IMR-90 (cell line): ENCODE results near the gene BRD1. TPM values are rescaled to one million over a fixed set of nuclear protein-coding genes. Genes with fewer than 3 reads are reported as not detected.

Source experiments
- ATAC-seq: fragments of 200-7000 bp; cut with Tn5 transposase; 2 replicates; pipeline ENCODE4 v1.9.1; 2020; ENCODE audit warnings: low read depth, mild to moderate bottlenecking, moderate library complexity
- BruUV-seq: library from RNA; stranded (reverse); fragments of 400-500 nt; replicated peaks from 2 replicates; lab custom pipeline; 2021; lab: Mats Ljungman, UMichigan
- CTCF ChIA-PET: fragments of 300-600 bp; formaldehyde crosslinking; extraction: SDS; loops from one replicate; lab custom pipeline; 2021; ENCODE audit warnings: antibody characterized with exemption; lab: Yijun Ruan, JAX
- POLR2A ChIA-PET: fragments of 300-600 bp; sonication (Branson Sonifier 250); formaldehyde crosslinking; loops from one replicate; lab custom pipeline; 2022; ENCODE audit warnings: antibody characterized with exemption; ENCODE audit not compliant: unreplicated experiment; lab: Charles Lee
- DNase-seq: peaks from one replicate; pipeline ENCODE4 v3.0.0; 2013
- H2AFZ ChIP-seq: replicated peaks from 2 replicates; pipeline ENCODE3; 2013; ENCODE audit warnings: low read length, mild to moderate bottlenecking; ENCODE audit not compliant: poor library complexity
- H2AK5ac ChIP-seq: 2 replicates; pipeline ENCODE4 v1.6.1; 2013; ENCODE audit warnings: low read depth, low read length, inconsistent platforms
- H2AK9ac ChIP-seq: replicated peaks from 2 replicates; pipeline ENCODE3; 2013; ENCODE audit warnings: mild to moderate bottlenecking, low read depth, low read length, moderate library complexity; ENCODE audit not compliant: poor library complexity
- H2BK120ac ChIP-seq: 2 replicates; pipeline ENCODE4 v1.6.1; 2013; ENCODE audit warnings: low read depth, low read length, inconsistent platforms
- H2BK15ac ChIP-seq: 3 replicates; pipeline ENCODE4 v1.6.1; 2013; ENCODE audit warnings: low read depth, low read length, inconsistent platforms
- H2BK20ac ChIP-seq: 2 replicates; pipeline ENCODE4 v1.6.1; 2013; ENCODE audit warnings: low read depth, mild to moderate bottlenecking, inconsistent platforms, low read length, moderate library complexity
- H2BK5ac ChIP-seq: 2 replicates; pipeline ENCODE4 v1.6.1; 2013; ENCODE audit warnings: mild to moderate bottlenecking, low read depth, low read length, inconsistent platforms; ENCODE audit not compliant: poor library complexity, severe bottlenecking
- H3K14ac ChIP-seq: replicated peaks from 2 replicates; pipeline ENCODE4 v1.6.1; 2013; ENCODE audit warnings: low read depth, low read length, inconsistent platforms
- H3K18ac ChIP-seq: 2 replicates; pipeline ENCODE4 v1.6.1; 2013; ENCODE audit warnings: low read depth, low read length, control low read depth
- H3K23ac ChIP-seq: 2 replicates; pipeline ENCODE4 v1.6.1; 2013; ENCODE audit warnings: low read depth, low read length, inconsistent platforms
- H3K27ac ChIP-seq: 2 replicates; pipeline ENCODE4 v1.5.1; 2013; ENCODE audit warnings: mild to moderate bottlenecking, control low read depth, low read length; ENCODE audit not compliant: insufficient read depth
- H3K27me3 ChIP-seq: 2 replicates; pipeline ENCODE4 v1.6.1; 2013; ENCODE audit warnings: low read length; ENCODE audit not compliant: control insufficient read depth, insufficient read depth
- H3K36me3 ChIP-seq: 2 replicates; pipeline ENCODE4 v1.6.1; 2013; ENCODE audit warnings: low read length, mixed read lengths; ENCODE audit not compliant: control insufficient read depth, insufficient read depth
- H3K4ac ChIP-seq: 2 replicates; pipeline ENCODE4 v1.6.1; 2013; ENCODE audit warnings: low read depth, low read length, inconsistent platforms
- H3K4me1 ChIP-seq: 2 replicates; pipeline ENCODE4 v1.6.1; 2013; ENCODE audit warnings: low read length, mixed read lengths; ENCODE audit not compliant: control insufficient read depth, insufficient read depth
- H3K4me2 ChIP-seq: 2 replicates; pipeline ENCODE4 v1.6.1; 2013; ENCODE audit warnings: low read depth, mild to moderate bottlenecking, control low read depth, low read length, moderate library complexity
- H3K4me3 ChIP-seq: 2 replicates; pipeline ENCODE4 v1.5.1; 2013; ENCODE audit warnings: low read depth, mild to moderate bottlenecking, control low read depth, low read length, moderate library complexity; ENCODE audit not compliant: insufficient read depth
- H3K56ac ChIP-seq: 2 replicates; pipeline ENCODE4 v1.6.1; 2013; ENCODE audit warnings: low read length, inconsistent platforms; ENCODE audit not compliant: insufficient read depth; ENCODE audit errors: extremely low read depth
- H3K79me1 ChIP-seq, 2 experiments: 2 replicates each; pipeline ENCODE4 v1.6.1; 2013; ENCODE audit warnings: low read length in 2 of 2, inconsistent platforms in 1 of 2, low read depth in 1 of 2
- H3K9ac ChIP-seq: 2 replicates; pipeline ENCODE4 v1.6.1; 2013; ENCODE audit warnings: low read depth, low read length, control low read depth
- H3K9me1 ChIP-seq: 2 replicates; pipeline ENCODE4 v1.6.1; 2013; ENCODE audit warnings: low read length, inconsistent platforms; ENCODE audit not compliant: insufficient read depth
- H3K9me3 ChIP-seq: 2 replicates; pipeline ENCODE4 v1.6.1; 2013; ENCODE audit warnings: low read length; ENCODE audit not compliant: control insufficient read depth, insufficient read depth
- H4K20me1 ChIP-seq: 2 replicates; pipeline ENCODE4 v1.6.1; 2013; ENCODE audit warnings: low read length, inconsistent platforms; ENCODE audit not compliant: insufficient read depth
- H4K5ac ChIP-seq: 2 replicates; pipeline ENCODE4 v1.6.1; 2013; ENCODE audit warnings: mild to moderate bottlenecking, low read depth, low read length, control low read depth
- H4K8ac ChIP-seq, 2 experiments: 2 replicates each; pipeline ENCODE4 v1.6.1; 2013; ENCODE audit warnings: low read depth in 2 of 2, low read length in 2 of 2, control low read depth in 1 of 2, inconsistent platforms in 1 of 2
- H4K91ac ChIP-seq: 2 replicates; pipeline ENCODE4 v1.6.1; 2013; ENCODE audit warnings: low read depth, low read length, inconsistent platforms; ENCODE audit not compliant: insufficient read depth
- BHLHE40 ChIP-seq: fragments of 150-350 bp; IDR thresholded peaks from 2 replicates; pipeline ENCODE4 v1.6.1; 2016; ENCODE audit warnings: mild to moderate bottlenecking, low read depth, low read length
- CHD1 ChIP-seq: IDR thresholded peaks from 2 replicates; pipeline ENCODE4 v1.6.1; 2012; ENCODE audit warnings: low read depth, low read length, improper control_type of control experiment
- FOS ChIP-seq: fragments of 150-350 bp; IDR thresholded peaks from 2 replicates; pipeline ENCODE4 v1.6.1; 2016; ENCODE audit warnings: low read depth, low read length
- MAFK ChIP-seq: IDR thresholded peaks from 2 replicates; pipeline ENCODE4 v1.6.1; 2012; ENCODE audit warnings: low read depth, low read length, improper control_type of control experiment
- MAZ ChIP-seq: IDR thresholded peaks from 2 replicates; pipeline ENCODE4 v1.6.1; 2012; ENCODE audit warnings: low read depth, mild to moderate bottlenecking, low read length, improper control_type of control experiment, moderate library complexity, borderline replicate concordance
- MXI1 ChIP-seq: IDR thresholded peaks from 2 replicates; pipeline ENCODE4 v1.6.1; 2012; ENCODE audit warnings: low read depth, mild to moderate bottlenecking, low read length, moderate library complexity, borderline replicate concordance
- NFE2L2 ChIP-seq: fragments of 150-350 bp; IDR thresholded peaks from 2 replicates; pipeline ENCODE4 v1.6.1; 2016; ENCODE audit warnings: low read depth, mild to moderate bottlenecking, low read length
- POLR2A ChIP-seq: IDR thresholded peaks from 2 replicates; pipeline ENCODE4 v1.6.1; 2012; ENCODE audit warnings: mild to moderate bottlenecking, low read depth, low read length
- RAD21 ChIP-seq: IDR thresholded peaks from 2 replicates; pipeline ENCODE4 v1.6.1; 2012; ENCODE audit warnings: low read length, improper control_type of control experiment
- RCOR1 ChIP-seq: IDR thresholded peaks from 2 replicates; pipeline ENCODE4 v1.6.1; 2012; ENCODE audit warnings: mild to moderate bottlenecking, low read length, improper control_type of control experiment; ENCODE audit not compliant: insufficient replicate concordance
- RFX5 ChIP-seq: IDR thresholded peaks from 2 replicates; pipeline ENCODE4 v1.8.0; 2012; ENCODE audit warnings: low read depth, mild to moderate bottlenecking, low read length, moderate library complexity
- SMC3 ChIP-seq: fragments of 150-350 bp; IDR thresholded peaks from 2 replicates; pipeline ENCODE4 v1.6.1; 2016; ENCODE audit warnings: low read depth, mild to moderate bottlenecking, antibody characterized with exemption, low read length, moderate library complexity
- WGBS, 2 experiments: methylation state at CpG; one replicate each; pipeline versions ENCODE4 v1.1.5 to v1.1.7; 2013; ENCODE audit warnings: missing lambda C conversion rate in 2 of 2; ENCODE audit not compliant: insufficient read length in 1 of 2; ENCODE audit errors: extremely low coverage in 2 of 2; 5-methylcytosine and 5-hydroxymethylcytosine counted together
- dilution Hi-C: fragments of 300-500 bp; cut with HindIII; formaldehyde crosslinking; loops from one replicate; pipeline ENCODE4 v1.14.3; 2018; ENCODE audit warnings: low sequenced_read_pairs; ENCODE audit not compliant: unreplicated experiment
- in situ Hi-C: fragments of 300-500 bp; cut with MboI; formaldehyde crosslinking; loops from 3 replicates; pipeline ENCODE4 v1.14.3; 2019; ENCODE audit warnings: low sequenced_read_pairs, inconsistent platforms, mixed read lengths
- intact Hi-C: fragments of 100-400 bp; cut with micrococcal nuclease; formaldehyde crosslinking; loops from 2 replicates; pipeline ENCODE4 v1.10.0; 2022
- polyA plus RNA-seq, 3 experiments: library from polyadenylated mRNA; depleted of rRNA; stranded (reverse); fragments of >200 nt; gene quantifications; 2 replicates each; pipeline ENCODE4 v1.2.3, GENCODE V29; 2012; ENCODE audit warnings: low replicate concordance in 1 of 3
- total RNA-seq: library from RNA; depleted of rRNA; stranded (reverse); fragments of >200 nt; gene quantifications from 2 replicates; pipeline ENCODE4 v1.2.3, GENCODE V29; 2012
- TF ChIP-seq, protein P1 (sequence below): conservative IDR thresholded peaks from 2 replicates; pipeline ENCODE4 v1.5.1; 2012; ENCODE audit warnings: mild to moderate bottlenecking, low read depth, low read length, improper control_type of control experiment
- TF ChIP-seq, protein P2 (sequence below): fragments of 150-350 bp; IDR thresholded peaks from 2 replicates; pipeline ENCODE4 v1.6.1; 2017; ENCODE audit warnings: mild to moderate bottlenecking, antibody characterized with exemption, low read length, low read depth
- TF ChIP-seq, protein P3 (sequence below): fragments of 150-350 bp; IDR thresholded peaks from 2 replicates; pipeline ENCODE4 v1.6.1; 2016; ENCODE audit warnings: low read depth, mild to moderate bottlenecking, low read length, moderate library complexity, borderline replicate concordance

The BRD1 gene
- total and polyA plus RNA-seq, 2 of the 4 experiments (the other 2 are of a cell fraction): 10.0 to 10.6 TPM

DNA sequence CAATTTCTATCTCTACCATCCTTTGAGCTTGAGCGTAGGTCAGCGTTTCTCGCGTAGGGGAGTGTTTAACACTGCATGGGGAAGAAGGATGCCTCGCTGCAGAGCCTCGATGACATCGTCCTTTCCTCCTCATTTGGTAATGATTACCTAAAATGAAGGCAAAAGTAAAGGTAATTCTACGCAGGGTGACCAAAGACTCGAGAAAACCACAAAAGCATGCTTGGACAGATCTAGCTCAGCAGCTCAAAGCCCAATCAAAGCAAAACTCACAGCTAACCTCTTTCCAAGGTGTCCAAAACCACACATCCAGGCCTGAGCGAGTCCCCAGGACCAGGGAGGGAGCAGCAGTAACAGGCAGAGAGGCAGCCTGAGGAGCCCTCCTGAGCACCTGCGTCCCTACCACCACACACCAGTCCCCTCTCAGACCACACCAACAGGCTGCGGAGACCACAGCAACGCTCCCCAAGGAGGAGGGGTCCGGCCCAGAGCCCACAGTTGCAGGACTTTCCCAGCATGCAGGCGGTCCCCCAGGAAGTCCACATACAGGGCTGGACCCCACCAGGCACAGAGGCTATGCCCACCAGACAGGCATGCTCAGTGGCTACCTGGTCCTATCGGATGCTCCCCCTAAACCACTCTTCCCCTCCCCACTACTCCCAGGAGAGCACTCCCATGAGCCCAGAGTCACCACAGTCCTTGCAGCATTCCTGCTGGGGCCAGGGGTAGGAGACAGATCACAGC is 3.3 kb downstream of the BRD1 start:
- dilution Hi-C loops (no loop called here), intact Hi-C loops (no loop called here)
- H3K56ac ChIP-seq: no peak overlapping the region
- TF ChIP-seq MXI1 (no peak), NFE2L2 (no peak), CHD1 (no peak), BHLHE40 (no peak), MAZ (no peak), SMC3 (no peak), RFX5 (no peak), FOS (no peak), RAD21 (no peak), POLR2A (no peak), MAFK (no peak), RCOR1 (no peak)
- TF ChIP-seq, protein P1, sequence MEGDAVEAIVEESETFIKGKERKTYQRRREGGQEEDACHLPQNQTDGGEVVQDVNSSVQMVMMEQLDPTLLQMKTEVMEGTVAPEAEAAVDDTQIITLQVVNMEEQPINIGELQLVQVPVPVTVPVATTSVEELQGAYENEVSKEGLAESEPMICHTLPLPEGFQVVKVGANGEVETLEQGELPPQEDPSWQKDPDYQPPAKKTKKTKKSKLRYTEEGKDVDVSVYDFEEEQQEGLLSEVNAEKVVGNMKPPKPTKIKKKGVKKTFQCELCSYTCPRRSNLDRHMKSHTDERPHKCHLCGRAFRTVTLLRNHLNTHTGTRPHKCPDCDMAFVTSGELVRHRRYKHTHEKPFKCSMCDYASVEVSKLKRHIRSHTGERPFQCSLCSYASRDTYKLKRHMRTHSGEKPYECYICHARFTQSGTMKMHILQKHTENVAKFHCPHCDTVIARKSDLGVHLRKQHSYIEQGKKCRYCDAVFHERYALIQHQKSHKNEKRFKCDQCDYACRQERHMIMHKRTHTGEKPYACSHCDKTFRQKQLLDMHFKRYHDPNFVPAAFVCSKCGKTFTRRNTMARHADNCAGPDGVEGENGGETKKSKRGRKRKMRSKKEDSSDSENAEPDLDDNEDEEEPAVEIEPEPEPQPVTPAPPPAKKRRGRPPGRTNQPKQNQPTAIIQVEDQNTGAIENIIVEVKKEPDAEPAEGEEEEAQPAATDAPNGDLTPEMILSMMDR: no peak
- TF ChIP-seq, protein P2, sequence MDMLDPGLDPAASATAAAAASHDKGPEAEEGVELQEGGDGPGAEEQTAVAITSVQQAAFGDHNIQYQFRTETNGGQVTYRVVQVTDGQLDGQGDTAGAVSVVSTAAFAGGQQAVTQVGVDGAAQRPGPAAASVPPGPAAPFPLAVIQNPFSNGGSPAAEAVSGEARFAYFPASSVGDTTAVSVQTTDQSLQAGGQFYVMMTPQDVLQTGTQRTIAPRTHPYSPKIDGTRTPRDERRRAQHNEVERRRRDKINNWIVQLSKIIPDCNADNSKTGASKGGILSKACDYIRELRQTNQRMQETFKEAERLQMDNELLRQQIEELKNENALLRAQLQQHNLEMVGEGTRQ: no peak
- TF ChIP-seq, protein P3, sequence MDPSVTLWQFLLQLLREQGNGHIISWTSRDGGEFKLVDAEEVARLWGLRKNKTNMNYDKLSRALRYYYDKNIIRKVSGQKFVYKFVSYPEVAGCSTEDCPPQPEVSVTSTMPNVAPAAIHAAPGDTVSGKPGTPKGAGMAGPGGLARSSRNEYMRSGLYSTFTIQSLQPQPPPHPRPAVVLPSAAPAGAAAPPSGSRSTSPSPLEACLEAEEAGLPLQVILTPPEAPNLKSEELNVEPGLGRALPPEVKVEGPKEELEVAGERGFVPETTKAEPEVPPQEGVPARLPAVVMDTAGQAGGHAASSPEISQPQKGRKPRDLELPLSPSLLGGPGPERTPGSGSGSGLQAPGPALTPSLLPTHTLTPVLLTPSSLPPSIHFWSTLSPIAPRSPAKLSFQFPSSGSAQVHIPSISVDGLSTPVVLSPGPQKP: no peak

More for the DNA sequence above, 3.3 kb downstream of the BRD1 start:
- no CpG with 5 or more reads among the region's 16 CpGs for WGBS, 2 experiments
- H4K5ac ChIP-seq: no peak overlapping the region
- peaks cover 10% of the 10 kb centered on the region for H3K4me1 ChIP-seq
- H3K27ac ChIP-seq: no peak overlapping the region
- H2BK120ac ChIP-seq: no peak overlapping the region
- H2BK15ac ChIP-seq: no peak overlapping the region
- peak overlapping the region; percentile 86 for H2AK9ac ChIP-seq
- H3K18ac ChIP-seq: no peak overlapping the region
- no peak overlapping the region for H4K91ac ChIP-seq
- H2BK20ac ChIP-seq: no peak overlapping the region
- H3K36me3 ChIP-seq: peaks cover 39% of the 10 kb centered on the region
- H4K8ac ChIP-seq: no peak overlapping the region
- ChIA-PET POLR2A (no interaction called here), CTCF (interaction anchor here (1.0 kb wide), 1 partner anchor 14 kb away, joined by 3 read pairs; no protein-coding TSS in a partner anchor)
- H3K27me3 ChIP-seq: no peaks in the 10 kb centered on the region
- no peak overlapping the region for H3K14ac ChIP-seq
- H3K9me1 ChIP-seq: peaks cover 19% of the 10 kb centered on the region
- DNase-seq: no peak
- H3K4ac ChIP-seq: no peak overlapping the region
- H3K4me2 ChIP-seq: no peak overlapping the region; the same call in 1 of the 2 replicates
- no peak overlapping the region for H3K9ac ChIP-seq
- H2BK5ac ChIP-seq: peak overlapping the region; percentile 44
- H3K23ac ChIP-seq: no peak overlapping the region
- no peak overlapping the region for H2AFZ ChIP-seq
- H4K20me1 ChIP-seq: peaks cover 73% of the 10 kb centered on the region
- no peak overlapping the region for H2AK5ac ChIP-seq
- H3K4me3 ChIP-seq: no peak overlapping the region
- no peak for ATAC-seq
- peaks cover 1% of the 10 kb centered on the region; the same call in 1 of the 2 replicates for H3K9me3 ChIP-seq
- H3K79me1 ChIP-seq: peaks cover 0 to 48% of the 10 kb centered on the region in 2 experiments; a peak in 2 of 4 replicates
- BruUV-seq: no TSS peak
- in situ Hi-C loops: loop anchor here (25.0 kb wide), 2 partner anchors 88 to 388 kb away; partner anchors contain the start of genes ALG12, CRELD2 and SELENOO
